ENCODE data around the gene CWH43.

CWH43 gene

GRCh38 chr4:48944252-48944651, 41.8 kb upstream of the CWH43 start:
- Histone ChIP-seq H3K27me3 (ENCODE audit: control insufficient read depth, insufficient read depth, low read length) (no peaks in the 10 kb centered on the region), H3K4me2 (ENCODE audit: low read length) (no peak overlapping the region), H3K4me1 (no peaks in the 10 kb centered on the region), H3K36me3 (ENCODE audit: control insufficient read depth, insufficient read depth, low read length) (no peaks in the 10 kb centered on the region), H3K4me3 (ENCODE audit: low read depth, low read length) (no peak overlapping the region), H3K9me3 (ENCODE audit: control insufficient read depth, low read length) (no peaks in the 10 kb centered on the region), H3K79me2 (no peaks in the 10 kb centered on the region), H3K9ac (no peak overlapping the region), H3K27ac (no peak overlapping the region), H2AFZ (no peak overlapping the region)
- TF ChIP-seq CTCF (IDR thresholded peaks at IDR 0.05), result no peak

GRCh38 chr4:48944756-48945241, 41.3 kb upstream of the CWH43 start:
- Histone ChIP-seq H3K27ac (no peak overlapping the region), H2AFZ (no peak overlapping the region), H3K27me3 (ENCODE audit: control insufficient read depth, insufficient read depth, low read length) (no peaks in the 10 kb centered on the region)

GRCh38 chr4:48945981-48946380, 40.1 kb upstream of the CWH43 start:
- no peak overlapping the region for H3K27ac ChIP-seq

More at GRCh38 chr4:48944756-48945241, 41.3 kb upstream of the CWH43 start:
- H3K79me2 ChIP-seq, result no peaks in the 10 kb centered on the region
- no peaks in the 10 kb centered on the region for H3K36me3 ChIP-seq (ENCODE audit: control insufficient read depth, insufficient read depth, low read length)
- no peak overlapping the region for H3K4me2 ChIP-seq (ENCODE audit: low read length)
- H3K4me3 ChIP-seq (ENCODE audit: low read depth, low read length), result no peak overlapping the region
- no peaks in the 10 kb centered on the region for H3K9me3 ChIP-seq (ENCODE audit: control insufficient read depth, low read length)
- no peak overlapping the region for H3K9ac ChIP-seq
- no peaks in the 10 kb centered on the region for H3K4me1 ChIP-seq
- no peak for TF ChIP-seq CTCF (IDR thresholded peaks at IDR 0.05)

GRCh38 chr4:48947731-48948130, 38.3 kb upstream of the CWH43 start:
- no peaks in the 10 kb centered on the region for H3K27me3 ChIP-seq (ENCODE audit: control insufficient read depth, insufficient read depth, low read length)
- H2AFZ ChIP-seq, result no peak overlapping the region
- no peak overlapping the region for H3K4me2 ChIP-seq (ENCODE audit: low read length)
- H3K36me3 ChIP-seq (ENCODE audit: control insufficient read depth, insufficient read depth, low read length), result no peaks in the 10 kb centered on the region
- TF ChIP-seq CTCF (IDR thresholded peaks at IDR 0.05), result no peak
- no peak overlapping the region for H3K27ac ChIP-seq
- no peaks in the 10 kb centered on the region for H3K9me3 ChIP-seq (ENCODE audit: control insufficient read depth, low read length)
- H3K4me3 ChIP-seq (ENCODE audit: low read depth, low read length), result no peak overlapping the region
- H3K4me1 ChIP-seq, result no peaks in the 10 kb centered on the region
- H3K79me2 ChIP-seq, result no peaks in the 10 kb centered on the region
- no peak overlapping the region for H3K9ac ChIP-seq

More at GRCh38 chr4:48945981-48946380, 40.1 kb upstream of the CWH43 start:
- Histone ChIP-seq H3K9me3 (ENCODE audit: control insufficient read depth, low read length) (no peaks in the 10 kb centered on the region), H3K4me3 (ENCODE audit: low read depth, low read length) (no peak overlapping the region), H3K4me2 (ENCODE audit: low read length) (no peak overlapping the region), H3K79me2 (no peaks in the 10 kb centered on the region), H2AFZ (no peak overlapping the region), H3K9ac (no peak overlapping the region), H3K27me3 (ENCODE audit: control insufficient read depth, insufficient read depth, low read length) (no peaks in the 10 kb centered on the region), H3K36me3 (ENCODE audit: control insufficient read depth, insufficient read depth, low read length) (no peaks in the 10 kb centered on the region), H3K4me1 (no peaks in the 10 kb centered on the region)
- no peak for TF ChIP-seq CTCF (IDR thresholded peaks at IDR 0.05)

- Histone ChIP-seq H3K4me3 (ENCODE audit: low read depth, low read length) (no peak overlapping the region), H3K9ac (no peak overlapping the region), H3K36me3 (ENCODE audit: control insufficient read depth, insufficient read depth, low read length) (no peaks in the 10 kb centered on the region), H3K4me2 (ENCODE audit: low read length) (no peak overlapping the region), H2AFZ (no peak overlapping the region), H3K27me3 (ENCODE audit: control insufficient read depth, insufficient read depth, low read length) (no peaks in the 10 kb centered on the region), H3K79me2 (no peaks in the 10 kb centered on the region), H3K27ac (no peak overlapping the region), H3K4me1 (no peaks in the 10 kb centered on the region), H3K9me3 (ENCODE audit: control insufficient read depth, low read length) (no peaks in the 10 kb centered on the region)
- TF ChIP-seq CTCF (IDR thresholded peaks at IDR 0.05), result no peak
Observed at GRCh38 chr4:48949086-48949485, 37.0 kb upstream of the CWH43 start.
